ENCODE results near the gene TMEM131.

DNA sequence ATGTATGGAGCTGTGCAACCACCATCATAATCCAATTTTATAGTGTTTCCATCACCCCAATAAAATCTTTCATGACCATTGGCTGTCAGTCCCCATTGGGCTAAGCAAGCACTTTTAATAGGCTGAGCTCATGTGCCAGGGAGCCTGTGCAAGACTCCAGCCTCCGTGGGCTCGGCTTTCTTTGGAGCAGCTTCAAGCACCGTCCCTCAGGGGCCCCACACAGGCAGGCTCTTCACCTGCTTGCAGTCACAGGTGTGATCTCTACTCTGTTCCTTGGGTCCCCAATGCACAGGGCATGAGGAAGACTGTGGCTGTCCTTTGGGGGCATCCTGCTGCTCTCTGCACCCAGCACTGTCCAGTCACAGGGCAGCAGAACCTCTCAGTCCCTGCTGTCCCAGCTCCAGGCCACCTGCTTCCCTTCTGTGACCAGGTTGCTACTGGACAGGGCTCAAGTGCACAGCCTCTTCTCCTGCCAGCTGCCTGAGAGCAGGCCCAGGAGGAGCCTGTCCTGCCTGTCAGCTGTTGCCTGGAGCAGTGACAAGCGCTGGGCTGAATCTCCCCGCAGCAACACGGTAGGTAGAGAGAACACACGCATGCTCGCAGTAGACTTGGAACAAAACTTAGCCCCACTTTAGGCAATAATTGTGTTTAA is 40.7 kb upstream of the TMEM131 start:
- TF ChIP-seq, protein P1, sequence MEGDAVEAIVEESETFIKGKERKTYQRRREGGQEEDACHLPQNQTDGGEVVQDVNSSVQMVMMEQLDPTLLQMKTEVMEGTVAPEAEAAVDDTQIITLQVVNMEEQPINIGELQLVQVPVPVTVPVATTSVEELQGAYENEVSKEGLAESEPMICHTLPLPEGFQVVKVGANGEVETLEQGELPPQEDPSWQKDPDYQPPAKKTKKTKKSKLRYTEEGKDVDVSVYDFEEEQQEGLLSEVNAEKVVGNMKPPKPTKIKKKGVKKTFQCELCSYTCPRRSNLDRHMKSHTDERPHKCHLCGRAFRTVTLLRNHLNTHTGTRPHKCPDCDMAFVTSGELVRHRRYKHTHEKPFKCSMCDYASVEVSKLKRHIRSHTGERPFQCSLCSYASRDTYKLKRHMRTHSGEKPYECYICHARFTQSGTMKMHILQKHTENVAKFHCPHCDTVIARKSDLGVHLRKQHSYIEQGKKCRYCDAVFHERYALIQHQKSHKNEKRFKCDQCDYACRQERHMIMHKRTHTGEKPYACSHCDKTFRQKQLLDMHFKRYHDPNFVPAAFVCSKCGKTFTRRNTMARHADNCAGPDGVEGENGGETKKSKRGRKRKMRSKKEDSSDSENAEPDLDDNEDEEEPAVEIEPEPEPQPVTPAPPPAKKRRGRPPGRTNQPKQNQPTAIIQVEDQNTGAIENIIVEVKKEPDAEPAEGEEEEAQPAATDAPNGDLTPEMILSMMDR (IDR thresholded peaks at IDR 0.05) = no peak
- TF ChIP-seq POLR2A (IDR thresholded peaks at IDR 0.05) = no peak
- TF ChIP-seq POLR2AphosphoS5 (IDR thresholded peaks at IDR 0.05) = no peak

Data from upper lobe of left lung (tissue), 4 donors.